Fibroblast of skin of scalp (primary cell): Measurements from ENCODE around the gene GGCT.

Source experiments
- DNase-seq: peaks from one replicate; pipeline ENCODE4 v3.0.0-alpha.2; 2013

GGCT gene

GRCh38 chr7:30478349-30479201, 26.1 kb downstream of the GGCT start, which contains the start of gene NOD1:
Gene NOD1, minus strand, starts transcription at chr7:30478784. Its CDS starts 21,863 bp downstream, at chr7:30456921.
- DNase-seq, result peak; percentile 78

DNA sequence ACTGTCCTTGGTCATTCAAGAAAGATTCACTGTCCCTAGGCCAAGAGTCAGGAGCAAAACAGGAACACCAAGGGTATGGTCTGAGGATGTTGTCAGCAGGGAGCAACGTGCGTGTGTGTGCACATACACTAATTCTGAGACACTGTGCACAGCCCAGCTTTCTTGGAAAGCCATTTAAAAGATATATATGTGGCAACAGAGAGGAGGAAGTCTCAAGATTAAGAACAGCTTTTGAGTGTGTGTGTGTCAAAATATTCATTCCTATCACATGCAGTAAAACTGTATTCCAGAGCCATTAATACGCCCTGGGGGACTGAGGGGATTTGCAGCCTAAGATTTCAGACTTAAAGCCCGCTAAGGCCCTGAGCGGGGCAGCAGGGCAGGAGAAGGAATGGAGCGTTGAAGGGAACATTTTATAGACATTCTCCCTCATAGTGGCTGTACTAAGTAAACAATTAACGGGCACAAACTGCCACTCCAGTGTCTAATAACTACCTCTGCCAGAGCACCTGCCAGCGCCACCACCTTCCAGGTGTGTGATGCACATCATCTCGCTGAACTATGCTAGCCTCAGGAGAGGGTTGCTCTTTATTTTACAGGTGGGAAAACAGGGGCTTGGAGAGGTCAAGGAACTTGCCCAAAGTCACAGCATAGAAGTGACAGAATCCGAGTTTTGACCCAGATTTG, 28.0 kb downstream of the GGCT start:
- peak; percentile 38 for DNase-seq

GRCh38 chr7:30475580-30475979, 29.0 kb downstream of the GGCT start:
- DNase-seq, result no peak

DNA sequence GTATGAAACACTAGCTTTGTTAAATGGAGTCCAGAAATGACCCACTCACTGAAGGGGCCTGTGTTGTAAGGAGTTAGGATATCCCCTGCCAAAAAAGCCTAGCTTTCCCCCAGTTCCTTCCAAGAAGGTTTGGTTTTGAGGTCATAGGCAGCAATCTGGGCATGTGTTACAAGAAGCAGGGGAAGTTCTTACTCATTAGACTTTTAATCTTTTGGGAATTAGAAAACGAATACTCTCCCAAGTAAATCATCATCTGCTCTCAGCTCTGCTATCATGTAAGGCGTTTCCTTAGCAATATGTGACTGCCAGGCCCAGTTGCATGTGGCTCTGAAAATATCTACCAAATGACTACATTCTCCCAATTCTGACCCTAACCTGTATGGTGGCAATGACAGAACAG, 29.7 kb downstream of the GGCT start:
- DNase-seq, result peak; percentile 84

- no peak for DNase-seq
These were observed 30.1 kb downstream of the GGCT start for GRCh38 chr7:30474485-30474884.

GRCh38 chr7:30473903-30474302, 30.7 kb downstream of the GGCT start:
- no peak for DNase-seq

DNA sequence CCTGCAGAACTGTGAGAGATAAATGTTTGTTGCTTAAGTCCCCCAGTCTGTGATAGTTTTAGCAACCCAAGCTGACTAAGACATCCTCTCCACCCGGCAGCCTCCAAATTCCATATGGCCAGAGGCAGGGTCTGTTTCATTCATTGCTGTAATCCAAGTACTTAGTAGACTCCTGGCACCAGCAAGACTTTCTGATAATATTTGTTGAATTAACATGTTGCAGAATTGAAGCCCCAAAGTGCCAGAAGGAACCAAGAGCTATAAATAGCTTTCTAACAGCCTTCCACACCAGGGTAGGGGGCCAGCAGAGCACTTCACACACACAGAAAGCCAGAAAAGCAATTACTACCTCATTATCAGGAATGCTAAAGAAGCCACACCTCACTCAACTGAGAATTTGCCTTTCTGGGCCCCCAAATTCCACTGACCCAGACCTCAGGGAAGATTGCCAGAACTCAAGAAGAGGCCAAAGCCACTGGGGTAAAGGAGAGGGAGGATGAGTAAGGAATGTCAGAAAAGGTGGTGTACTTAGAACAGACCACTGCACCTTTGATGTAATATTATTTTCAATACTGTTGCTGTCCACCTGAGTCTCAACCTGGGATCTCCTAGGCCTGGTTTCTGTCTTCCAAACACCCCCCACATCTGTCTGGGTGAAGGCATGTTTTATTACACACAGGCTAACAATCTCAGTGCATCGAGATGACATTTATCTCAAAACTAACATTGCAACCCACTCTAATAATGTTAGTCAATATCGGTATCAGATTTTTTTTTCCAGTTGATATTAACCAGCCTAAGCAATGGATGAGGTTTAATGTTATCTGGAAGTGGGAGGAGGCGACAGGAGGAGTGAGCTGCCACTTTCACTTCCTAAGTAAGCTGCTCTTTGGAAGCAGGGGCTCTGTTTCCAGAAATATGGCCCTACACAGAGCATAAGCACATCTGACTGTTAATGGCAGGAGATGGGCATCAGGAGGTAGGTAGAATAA, 31.5 kb downstream of the GGCT start:
- peak; percentile 83 for DNase-seq

DNA sequence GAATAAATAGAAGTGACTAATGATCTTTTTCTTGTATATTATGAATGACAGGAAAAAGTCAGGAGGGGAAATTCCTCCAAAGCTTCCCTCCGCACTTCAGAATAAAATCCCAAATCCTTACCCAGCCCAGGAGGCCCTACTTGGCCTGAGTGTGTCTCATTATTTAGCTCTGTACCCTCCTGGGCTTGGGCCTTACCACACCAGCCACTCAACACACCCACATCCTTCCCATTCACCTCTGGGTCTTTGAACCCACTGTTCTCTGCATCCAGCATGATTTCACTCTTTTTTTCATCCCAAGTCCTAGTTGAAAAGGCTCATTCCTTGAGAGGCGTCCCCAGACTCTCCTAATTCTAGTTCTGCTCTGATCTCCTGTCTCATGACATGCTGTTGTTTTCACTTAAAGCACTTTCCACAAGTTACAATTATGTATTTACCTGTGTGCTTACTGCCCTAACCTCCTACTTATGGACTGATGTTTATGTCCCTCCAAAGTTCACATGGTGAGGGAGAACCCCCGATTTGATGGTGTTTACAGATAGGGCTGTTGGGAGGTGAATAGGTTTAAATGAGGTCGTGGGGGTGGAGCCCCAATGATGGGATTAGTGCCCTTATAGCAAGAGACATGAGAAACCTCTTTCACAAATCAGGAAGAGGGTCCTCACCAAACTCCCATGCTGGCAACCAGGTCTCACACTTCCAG, 32.4 kb downstream of the GGCT start:
- no peak for DNase-seq

- DNase-seq, result no peak
These were observed 33.4 kb downstream of the GGCT start for GRCh38 chr7:30471205-30471604.

DNA sequence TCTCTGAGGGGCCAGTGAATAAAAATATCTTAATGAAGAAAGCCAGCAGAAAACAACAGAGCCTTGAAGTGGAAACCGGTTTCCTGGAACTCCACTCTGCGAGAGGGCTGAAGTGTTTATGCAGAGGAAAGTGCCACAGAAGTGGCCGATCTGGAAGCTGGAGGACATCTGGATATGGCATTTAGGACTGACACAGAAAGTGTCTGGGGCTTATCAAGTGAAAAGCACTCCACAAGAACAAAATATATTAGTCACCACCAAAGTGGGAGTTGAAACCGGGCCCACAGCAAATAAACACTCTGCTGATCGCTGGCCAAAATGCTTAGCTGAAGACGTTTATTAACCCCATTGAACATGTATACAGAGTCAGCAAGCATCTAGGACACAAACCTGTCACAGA, 33.9 kb downstream of the GGCT start:
- peak; percentile 59 for DNase-seq

DNA sequence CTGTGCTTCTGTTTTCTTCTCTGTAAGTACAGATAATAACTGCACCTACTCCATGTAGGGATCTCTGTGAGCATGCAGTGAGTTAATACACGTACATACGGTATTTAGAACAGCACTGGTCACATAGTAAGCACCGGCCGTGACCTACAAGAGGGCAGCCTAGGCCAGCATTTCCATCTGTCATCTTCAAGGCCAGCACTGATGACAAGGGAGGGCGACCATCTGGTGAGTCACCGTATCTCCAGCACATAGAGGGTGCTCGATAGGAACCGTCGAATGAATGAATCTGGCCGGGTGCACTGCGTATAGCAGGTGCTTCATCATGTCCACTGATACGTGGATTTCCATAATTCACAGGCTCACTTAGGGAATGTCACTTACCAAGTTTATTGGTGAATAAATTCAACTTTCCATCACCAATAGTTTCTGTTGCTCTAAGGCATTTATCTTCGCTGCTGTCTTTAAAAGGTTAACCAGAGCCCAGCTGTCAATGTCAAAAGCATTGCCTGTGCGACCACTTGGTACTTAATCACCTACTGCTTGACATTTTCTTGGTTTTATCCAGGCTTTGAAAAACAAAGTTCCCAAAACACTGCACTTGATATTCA, 34.4 kb downstream of the GGCT start:
- DNase-seq, result no peak

DNA sequence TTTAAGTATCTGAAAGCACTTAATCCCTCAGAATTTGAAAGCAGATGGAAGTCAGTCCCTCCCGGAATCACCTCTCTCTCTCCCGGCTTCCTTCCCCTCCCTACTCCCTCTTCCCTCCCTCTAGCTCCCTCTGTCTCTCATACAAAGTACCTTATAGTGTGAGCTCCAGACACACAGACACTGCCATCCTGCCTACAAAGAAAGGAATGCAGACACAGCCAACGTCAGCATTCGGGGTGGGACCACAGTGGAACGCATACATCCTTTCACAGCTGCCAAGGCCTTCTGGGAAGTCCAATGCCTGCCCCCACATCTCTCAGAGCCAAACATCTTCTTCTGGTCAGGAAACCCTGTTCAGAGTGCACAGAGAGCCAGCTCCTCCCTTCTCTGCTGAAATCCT, 35.3 kb downstream of the GGCT start:
- DNase-seq, result peak; percentile 99

- DNase-seq, result no peak
These were observed 35.8 kb downstream of the GGCT start for GRCh38 chr7:30468791-30469190.

DNA sequence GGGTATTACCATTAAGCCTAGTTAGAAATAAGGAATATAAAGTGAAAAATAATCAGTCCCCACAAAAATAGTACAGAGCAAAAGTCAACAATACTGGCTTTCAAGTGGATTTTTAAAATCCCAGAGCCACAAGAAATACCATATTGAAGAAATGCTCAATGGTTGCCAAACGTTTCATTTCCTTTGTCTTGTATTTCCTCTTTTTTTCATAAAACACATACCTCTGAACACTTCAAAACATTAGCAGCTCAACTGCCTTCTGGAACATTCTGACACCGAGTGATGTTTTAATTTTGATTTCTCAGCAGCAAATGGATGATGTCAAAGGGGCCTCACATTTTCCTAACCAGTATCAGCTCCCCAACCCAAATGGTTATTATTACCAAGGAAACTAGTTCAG, 36.6 kb downstream of the GGCT start:
- DNase-seq, result no peak

DNA sequence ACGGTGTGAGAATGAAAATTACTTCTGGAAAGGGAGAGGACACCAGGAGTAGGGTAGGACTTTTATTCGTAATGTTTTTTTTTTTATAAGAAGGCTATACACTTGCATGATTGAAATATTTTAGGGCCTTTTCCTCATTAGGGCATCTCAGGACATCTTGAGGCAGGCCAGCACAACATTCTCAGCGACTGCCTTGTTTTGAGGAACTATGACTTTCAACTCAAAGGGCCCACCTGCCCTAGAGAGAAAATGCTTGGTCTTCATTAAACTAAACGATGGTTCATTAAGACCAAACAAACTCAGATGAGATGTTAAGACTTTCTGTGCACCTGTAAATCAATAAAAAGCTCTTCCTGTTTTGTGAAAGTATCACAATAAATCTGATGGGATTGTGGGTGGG, 37.4 kb downstream of the GGCT start:
- DNase-seq, result no peak

DNA sequence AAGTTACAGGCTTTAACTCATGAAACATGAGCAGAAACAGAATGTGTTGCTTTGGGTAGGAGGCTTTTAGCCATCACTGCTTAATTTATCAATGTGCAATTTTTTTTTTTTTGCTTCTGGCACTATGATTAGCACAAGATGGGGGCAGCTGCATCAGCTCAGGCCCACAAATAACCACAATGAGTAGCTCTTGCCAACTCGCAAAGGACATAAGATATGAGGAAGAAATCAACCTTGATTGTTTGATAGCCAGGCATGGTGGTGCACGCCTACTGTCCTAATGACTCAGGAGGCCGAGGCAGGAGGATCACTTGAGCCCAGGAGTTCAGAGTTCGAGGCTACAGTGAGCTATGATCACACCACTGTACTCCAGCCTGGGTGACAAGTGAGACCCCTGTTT, 38.4 kb downstream of the GGCT start:
- DNase-seq, result no peak

DNA sequence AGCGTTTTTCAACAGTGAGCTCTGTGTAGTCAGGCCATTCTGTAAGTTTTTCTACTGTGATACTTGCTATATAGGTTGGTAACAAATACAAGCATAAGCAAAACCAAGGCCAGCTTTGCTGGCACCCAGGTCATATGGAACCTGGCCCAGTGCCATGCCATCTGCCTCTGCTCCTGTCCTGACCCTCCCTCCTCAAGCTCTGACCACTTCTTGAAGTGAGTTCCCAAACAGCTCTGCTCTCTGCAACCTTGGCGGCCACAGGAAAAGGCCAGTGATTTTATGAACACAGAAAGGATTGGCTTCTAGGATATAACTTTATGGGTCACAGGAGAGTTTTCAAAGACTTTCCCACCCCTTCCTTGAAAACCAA, 38.8 kb downstream of the GGCT start:
- DNase-seq, result no peak

- DNase-seq, result no peak
These were observed 39.4 kb downstream of the GGCT start for GRCh38 chr7:30465046-30465810.

DNA sequence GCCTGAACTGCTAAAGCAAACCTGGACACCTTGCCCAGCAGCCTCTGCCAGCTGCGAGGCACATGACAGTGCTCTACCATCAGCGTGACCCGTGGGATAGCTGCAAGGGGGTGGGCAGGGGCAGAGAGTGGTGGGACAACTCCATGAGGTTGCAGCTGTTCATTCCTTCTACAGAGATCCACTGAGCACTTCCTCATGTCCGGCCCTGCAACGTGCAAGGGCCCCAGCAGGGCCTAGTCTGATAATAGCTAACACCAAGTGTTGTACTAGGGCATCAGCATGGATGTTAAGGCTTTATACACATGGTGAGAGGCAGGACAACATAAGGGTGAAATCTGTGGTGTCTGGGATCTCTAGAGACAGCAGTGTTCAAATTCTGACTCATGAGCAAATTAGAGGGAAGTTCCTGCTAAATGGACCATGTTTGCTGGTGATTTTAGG, 40.4 kb downstream of the GGCT start:
- DNase-seq, result no peak

- peak; percentile 54 for DNase-seq
These were observed 41.1 kb downstream of the GGCT start for GRCh38 chr7:30463405-30464145.
